Mesenchymal stem cell (in vitro differentiated cells and primary cell): ENCODE measurements around the gene AMOT.

ENCODE experiments used
- DNase-seq: peaks from one replicate; pipeline ENCODE4 v3.0.0-alpha.2; 2013
- H2AFZ ChIP-seq: one replicate; pipeline ENCODE4 v1.6.1; 2013; ENCODE audit warnings: low read depth, mild to moderate bottlenecking, control low read depth, inconsistent platforms, low read length, moderate library complexity
- H2AK5ac ChIP-seq: 2 replicates; pipeline ENCODE4 v1.6.1; 2013; ENCODE audit warnings: low read length, moderate library complexity, mild to moderate bottlenecking, inconsistent platforms; ENCODE audit not compliant: severe bottlenecking
- H2BK120ac ChIP-seq: one replicate; pipeline ENCODE4 v1.6.1; 2013; ENCODE audit warnings: low read depth, mild to moderate bottlenecking, inconsistent platforms, low read length, moderate library complexity
- H2BK12ac ChIP-seq, 2 experiments: one replicate each; pipeline ENCODE4 v1.6.1; 2013; ENCODE audit warnings: inconsistent platforms in 2 of 2, low read length in 2 of 2, mild to moderate bottlenecking in 2 of 2, moderate library complexity in 2 of 2, control low read depth in 1 of 2
- H2BK15ac ChIP-seq: one replicate; pipeline ENCODE4 v1.6.1; 2013; ENCODE audit warnings: mild to moderate bottlenecking, low read depth, inconsistent platforms; ENCODE audit not compliant: poor library complexity, severe bottlenecking
- H2BK5ac ChIP-seq: 2 replicates; pipeline ENCODE4 v1.6.1; 2013; ENCODE audit warnings: low read depth, mild to moderate bottlenecking, low read length, control low read depth, inconsistent platforms; ENCODE audit not compliant: poor library complexity, severe bottlenecking
- H3K14ac ChIP-seq, 2 experiments: one replicate each; pipeline ENCODE4 v1.6.1; 2013; ENCODE audit warnings: inconsistent platforms in 2 of 2, low read length in 2 of 2, control low read depth in 1 of 2, mild to moderate bottlenecking in 1 of 2, moderate library complexity in 1 of 2
- H3K18ac ChIP-seq, 2 experiments: one replicate each; pipeline ENCODE4 v1.6.1; 2013; ENCODE audit warnings: inconsistent platforms in 2 of 2, low read length in 2 of 2, control low read depth in 1 of 2, low read depth in 1 of 2, mild to moderate bottlenecking in 1 of 2
- H3K23ac ChIP-seq, 2 experiments: one replicate each; pipeline ENCODE4 v1.6.1; 2013; ENCODE audit warnings: inconsistent platforms in 2 of 2, low read length in 2 of 2, mild to moderate bottlenecking in 2 of 2, moderate library complexity in 2 of 2, control low read depth in 1 of 2
- H3K27ac ChIP-seq: 2 replicates; pipeline ENCODE4 v1.5.1; 2013; ENCODE audit warnings: mild to moderate bottlenecking, moderate library complexity, low read length, control low read depth, inconsistent platforms; ENCODE audit not compliant: poor library complexity, severe bottlenecking
- H3K27me3 ChIP-seq, 2 experiments: 2 replicates each; pipeline versions ENCODE4 v1.6.1 to v1.7.0; 2013; ENCODE audit warnings: low read length in 2 of 2, mild to moderate bottlenecking in 2 of 2, moderate library complexity in 2 of 2, control low read depth in 1 of 2, inconsistent platforms in 1 of 2; ENCODE audit not compliant: control insufficient read depth in 1 of 2, insufficient read depth in 1 of 2
- H3K36me3 ChIP-seq, 2 experiments: 2 replicates each; pipeline versions ENCODE4 v1.6.1 to v1.7.0; 2013; ENCODE audit warnings: low read length in 2 of 2, control low read depth in 1 of 2, inconsistent platforms in 1 of 2, low read depth in 1 of 2, mild to moderate bottlenecking in 1 of 2; ENCODE audit not compliant: insufficient read depth in 2 of 2, control insufficient read depth in 1 of 2
- H3K4ac ChIP-seq, 2 experiments: one replicate each; pipeline ENCODE4 v1.6.1; 2013; ENCODE audit warnings: inconsistent platforms in 2 of 2, low read length in 2 of 2, mild to moderate bottlenecking in 2 of 2, moderate library complexity in 2 of 2, control low read depth in 1 of 2, low read depth in 1 of 2
- H3K4me1 ChIP-seq: 2 replicates; pipeline ENCODE4 v1.6.1; 2013; ENCODE audit warnings: low read depth, low read length, control low read depth; ENCODE audit not compliant: control insufficient read depth, insufficient read depth
- H3K4me2 ChIP-seq: 2 replicates; pipeline ENCODE4 v1.6.1; 2013; ENCODE audit warnings: low read length, mild to moderate bottlenecking, inconsistent platforms; ENCODE audit not compliant: poor library complexity, severe bottlenecking
- H3K4me3 ChIP-seq, 2 experiments: 2 replicates each; pipeline versions ENCODE4 v1.5.1 to v1.7.0; 2013; ENCODE audit warnings: low read length in 2 of 2, mild to moderate bottlenecking in 2 of 2, control low read depth in 1 of 2, low read depth in 1 of 2; ENCODE audit not compliant: insufficient read depth in 1 of 2
- H3K79me1 ChIP-seq: replicated peaks from 2 replicates; pipeline ENCODE4 v1.6.1; 2013; ENCODE audit warnings: mild to moderate bottlenecking, control low read depth, low read length, inconsistent platforms; ENCODE audit not compliant: poor library complexity, severe bottlenecking
- H3K9ac ChIP-seq: 2 replicates; pipeline ENCODE4 v1.7.0; 2013; ENCODE audit warnings: mild to moderate bottlenecking, low read length, moderate library complexity
- H3K9me3 ChIP-seq: 2 replicates; pipeline ENCODE4 v1.7.0; 2013; ENCODE audit warnings: mild to moderate bottlenecking, low read length; ENCODE audit not compliant: control insufficient read depth
- H4K8ac ChIP-seq: one replicate; pipeline ENCODE4 v1.6.1; 2013; ENCODE audit warnings: inconsistent platforms, mild to moderate bottlenecking, low read length, moderate library complexity
- H4K91ac ChIP-seq: one replicate; pipeline ENCODE4 v1.6.1; 2013; ENCODE audit warnings: mild to moderate bottlenecking, low read length, inconsistent platforms
- WGBS: methylation state at CpG from one replicate; pipeline ENCODE4 v1.1.7; 2013; ENCODE audit warnings: mixed read lengths; 5-methylcytosine and 5-hydroxymethylcytosine counted together

Gene AMOT

DNA sequence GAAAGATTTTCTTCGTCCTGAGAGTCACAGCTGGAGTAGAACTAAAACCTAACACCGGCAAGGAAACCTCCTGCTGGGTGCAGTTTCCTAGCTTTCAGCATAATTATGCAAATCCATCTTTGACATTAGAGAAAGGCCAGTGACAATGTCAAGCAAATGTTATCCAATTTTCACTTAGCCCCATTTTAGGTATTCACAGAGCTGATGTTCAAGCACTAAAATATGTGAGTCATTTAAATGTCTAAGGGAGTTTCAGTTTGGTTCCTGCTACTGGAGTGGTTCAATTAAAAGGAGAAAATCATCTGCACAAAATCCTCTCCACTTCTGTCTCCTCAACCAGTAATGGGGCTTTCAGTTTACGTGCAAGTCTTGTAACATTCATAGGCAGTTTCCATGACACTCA is 37.1 kb upstream of the AMOT start:
- 39% methylated on average over 3 of the region's 3 CpGs for WGBS
- H3K23ac ChIP-seq = no peak overlapping the region
- H3K9ac ChIP-seq = no peak overlapping the region
- H3K4me2 ChIP-seq = no peak overlapping the region
- H4K8ac ChIP-seq = no peak overlapping the region
- H3K4me3 ChIP-seq = no peak overlapping the region
- H3K36me3 ChIP-seq = no peaks in the 10 kb centered on the region
- H3K14ac ChIP-seq = no peak overlapping the region
- H2BK120ac ChIP-seq = no peak overlapping the region
- H3K79me1 ChIP-seq = no peaks in the 10 kb centered on the region
- H3K4ac ChIP-seq = no peak overlapping the region
- H2BK12ac ChIP-seq = no peak overlapping the region
- H3K9me3 ChIP-seq = no peaks in the 10 kb centered on the region
- H3K27ac ChIP-seq = no peak overlapping the region
- H2BK5ac ChIP-seq = no peak overlapping the region
- no peak overlapping the region for H4K91ac ChIP-seq
- H3K18ac ChIP-seq = no peak overlapping the region
- no peaks in the 10 kb centered on the region for H3K4me1 ChIP-seq
- H2BK15ac ChIP-seq = no peak overlapping the region
- H3K27me3 ChIP-seq = peaks cover 0 to 36% of the 10 kb centered on the region in 2 experiments
- no peak overlapping the region for H2AK5ac ChIP-seq
- no peak overlapping the region for H2AFZ ChIP-seq
- DNase-seq = no peak

- Histone ChIP-seq H3K4me3 (no peak overlapping the region), H3K4me1 (no peaks in the 10 kb centered on the region), H4K91ac (no peak overlapping the region), H4K8ac (no peak overlapping the region), H2BK120ac (no peak overlapping the region), H3K4ac (no peak overlapping the region), H3K4me2 (no peak overlapping the region), H3K36me3 (no peaks in the 10 kb centered on the region), H3K23ac (no peak overlapping the region), H3K27me3 (peaks cover 0 to 36% of the 10 kb centered on the region in 2 experiments), H2AFZ (no peak overlapping the region), H3K79me1 (no peaks in the 10 kb centered on the region), H2BK15ac (no peak overlapping the region), H3K18ac (no peak overlapping the region), H3K14ac (no peak overlapping the region), H3K27ac (no peak overlapping the region), H2BK5ac (no peak overlapping the region), H3K9me3 (no peaks in the 10 kb centered on the region), H3K9ac (no peak overlapping the region), H2BK12ac (no peak overlapping the region), H2AK5ac (no peak overlapping the region)
- DNase-seq = no peak
- no CpG with 5 or more reads among the region's 1 CpG for WGBS
Measured at GRCh38 chrX:112874614-112875013, 34.0 kb upstream of the AMOT start.

DNA sequence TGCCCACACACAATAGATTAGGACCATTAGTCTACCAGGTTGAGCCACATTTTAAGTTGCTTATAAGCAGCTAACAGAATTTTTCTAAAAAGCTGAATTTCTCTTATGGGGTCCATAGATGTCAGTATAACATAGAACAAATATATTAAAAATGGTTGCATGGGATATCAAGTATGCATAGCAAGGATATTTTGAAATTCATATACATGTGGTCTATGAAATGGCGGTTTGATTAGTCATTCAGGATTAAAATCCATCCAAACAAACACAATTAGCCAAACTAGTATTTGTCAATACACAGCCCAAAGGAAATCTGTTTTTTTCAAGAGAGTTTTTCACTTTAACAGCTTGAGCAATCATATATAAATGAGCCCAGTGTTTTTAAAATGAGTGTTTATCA is 33.5 kb upstream of the AMOT start:
- H3K4ac ChIP-seq = no peak overlapping the region
- H3K36me3 ChIP-seq = no peaks in the 10 kb centered on the region
- H4K91ac ChIP-seq = no peak overlapping the region
- no peak overlapping the region for H2BK12ac ChIP-seq
- H3K18ac ChIP-seq = no peak overlapping the region
- H2BK120ac ChIP-seq = no peak overlapping the region
- H3K27me3 ChIP-seq = peaks cover 0 to 36% of the 10 kb centered on the region in 2 experiments
- H3K27ac ChIP-seq = no peak overlapping the region
- no peak overlapping the region for H3K23ac ChIP-seq
- H2AFZ ChIP-seq = no peak overlapping the region
- H2AK5ac ChIP-seq = no peak overlapping the region
- H3K4me3 ChIP-seq = no peak overlapping the region
- no peaks in the 10 kb centered on the region for H3K79me1 ChIP-seq
- no peaks in the 10 kb centered on the region for H3K9me3 ChIP-seq
- H3K4me2 ChIP-seq = no peak overlapping the region
- H3K4me1 ChIP-seq = no peaks in the 10 kb centered on the region
- H3K9ac ChIP-seq = no peak overlapping the region
- H2BK15ac ChIP-seq = no peak overlapping the region
- H3K14ac ChIP-seq = no peak overlapping the region
- no peak overlapping the region for H2BK5ac ChIP-seq
- DNase-seq = peak; percentile 41
- WGBS = 80% methylated on average over 1 of the region's 1 CpG
- no peak overlapping the region for H4K8ac ChIP-seq

- H2BK15ac ChIP-seq = no peak overlapping the region
- H3K4me2 ChIP-seq = no peak overlapping the region
- no peaks in the 10 kb centered on the region for H3K9me3 ChIP-seq
- no peak overlapping the region for H3K23ac ChIP-seq
- H2BK12ac ChIP-seq = no peak overlapping the region
- H2AK5ac ChIP-seq = no peak overlapping the region
- H4K91ac ChIP-seq = no peak overlapping the region
- no peak overlapping the region for H4K8ac ChIP-seq
- H3K27me3 ChIP-seq = peaks cover 0 to 31% of the 10 kb centered on the region in 2 experiments
- no peak overlapping the region for H3K14ac ChIP-seq
- DNase-seq = peak; percentile 30
- H2BK5ac ChIP-seq = no peak overlapping the region
- no peak overlapping the region for H3K18ac ChIP-seq
- H3K4ac ChIP-seq = no peak overlapping the region
- H3K4me1 ChIP-seq = no peaks in the 10 kb centered on the region
- H3K27ac ChIP-seq = no peak overlapping the region
- no peaks in the 10 kb centered on the region for H3K36me3 ChIP-seq
- no peak overlapping the region for H2AFZ ChIP-seq
- H3K4me3 ChIP-seq = no peak overlapping the region
- H3K9ac ChIP-seq = no peak overlapping the region
- WGBS = no CpG with 5 or more reads among the region's 3 CpGs
- H2BK120ac ChIP-seq = no peak overlapping the region
- H3K79me1 ChIP-seq = no peaks in the 10 kb centered on the region
Measured at GRCh38 chrX:112868586-112868985, 28.0 kb upstream of the AMOT start.
